CD4-positive, alpha-beta T cell treated with Interleukin-2 at 100 ng/mL for 4 hours (primary cell): Measurements from ENCODE around the gene MLEC.
A peak's percentile ranks its signal among the peaks of the same experiment; 100 is the strongest.
"Not testable (repeated sequence)": the region's sequence is repeated elsewhere in the genome, so short reads cannot be mapped to it uniquely, and the experiment has no call there.

Experiments
- DNase-seq: peaks from one replicate; pipeline ENCODE4 v3.0.0-alpha.2; 2020; ENCODE audit warnings: low spot score

The MLEC gene

GRCh38 chr12:120721866-120722265, 34.9 kb downstream of the MLEC start:
- DNase-seq: no peak

- no peak for DNase-seq
Measured at GRCh38 chr12:120722784-120723183, 35.8 kb downstream of the MLEC start.

DNA sequence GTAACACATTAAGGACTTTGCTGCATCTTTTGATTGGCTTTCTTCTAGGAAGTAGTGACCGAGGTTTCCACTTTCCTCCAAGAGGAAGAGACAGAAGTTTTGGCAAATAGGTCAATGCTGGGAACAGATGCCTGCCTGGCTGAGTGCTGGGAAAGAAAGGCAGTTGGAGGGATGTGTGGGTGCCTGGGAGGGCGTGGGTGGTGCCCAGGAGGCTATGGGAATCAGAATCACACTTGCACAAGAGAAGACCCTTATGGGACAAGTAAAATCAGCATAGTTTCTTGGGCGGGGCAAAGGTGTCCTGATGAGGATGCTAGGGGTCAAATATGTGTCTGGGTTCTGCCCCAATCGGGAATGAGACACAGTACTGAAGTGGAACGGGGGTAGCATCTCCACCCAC, 37.8 kb downstream of the MLEC start:
- DNase-seq: no peak

- no peak for DNase-seq
Measured at GRCh38 chr12:120725151-120725658, 38.3 kb downstream of the MLEC start.

DNA sequence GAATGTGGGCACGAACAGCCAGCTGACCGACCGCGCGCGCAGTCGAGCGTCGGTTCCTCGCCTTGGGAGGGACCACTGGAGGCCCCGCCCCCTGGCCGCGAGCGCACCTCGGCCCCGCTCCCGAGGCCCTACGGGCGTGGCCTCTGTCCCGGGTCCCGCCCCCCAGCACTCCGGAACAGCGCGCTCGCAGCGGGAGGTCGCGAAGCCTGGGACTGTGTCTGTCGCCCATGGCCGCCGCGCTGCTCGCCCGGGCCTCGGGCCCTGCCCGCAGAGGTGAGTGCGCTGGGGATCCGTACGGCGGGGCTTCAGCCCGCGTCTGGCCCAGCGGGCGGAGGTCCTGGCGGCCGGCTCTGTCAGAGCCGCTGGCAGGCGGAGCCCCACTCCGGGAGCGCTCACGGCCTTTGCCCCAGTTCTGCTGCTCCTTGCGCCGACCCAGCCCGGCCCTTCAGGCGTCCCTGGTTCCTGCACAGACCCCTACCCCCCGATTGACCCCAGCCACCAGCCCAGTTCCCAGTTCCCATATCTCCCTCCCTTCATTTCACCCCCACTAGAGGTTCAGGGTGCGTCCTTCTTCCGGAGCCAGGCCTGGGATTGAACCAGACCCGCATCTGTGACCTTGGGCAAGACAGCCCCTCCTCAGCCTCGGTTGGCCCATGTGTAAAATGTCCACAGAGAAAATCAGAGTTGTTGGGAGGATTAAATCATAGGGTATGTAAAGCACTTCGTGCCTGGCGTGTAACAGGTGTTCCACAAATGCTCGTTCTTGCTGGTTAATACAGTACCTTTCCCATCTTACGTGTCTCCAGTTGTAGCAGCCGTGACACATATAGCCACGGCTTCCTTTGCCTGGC, 38.9 kb downstream of the MLEC start, which contains the start of gene ACADS:
TSS of gene ACADS (plus strand) at position 168 of the 851 bp plus-strand sequence. CDS start at position 228, 60 bp downstream.
- DNase-seq: peak; percentile 86

- DNase-seq: no peak
Measured at GRCh38 chr12:120726510-120726793, 39.5 kb downstream of the MLEC start.

GRCh38 chr12:120726961-120727360, 40.0 kb downstream of the MLEC start:
- DNase-seq: no peak

DNA sequence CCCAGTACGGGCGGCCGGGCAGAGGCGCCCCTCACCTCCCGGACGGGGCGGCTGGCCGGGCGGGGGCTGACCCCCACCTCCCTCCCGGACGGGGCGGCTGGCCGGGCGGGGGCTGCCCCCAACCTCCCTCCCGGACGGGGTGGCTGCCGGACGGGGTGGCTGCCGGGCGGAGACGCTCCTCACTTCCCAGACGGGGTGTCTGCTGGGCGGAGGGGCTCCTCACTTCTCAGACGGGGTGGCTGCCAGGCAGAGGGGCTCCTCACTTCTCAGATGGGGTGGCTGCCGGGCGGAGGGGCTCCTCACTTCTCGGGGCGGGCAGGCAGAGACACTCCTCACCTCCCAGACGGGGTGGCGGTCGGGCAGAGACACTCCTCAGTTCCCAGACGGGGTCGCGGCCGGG, 45.2 kb downstream of the MLEC start:
- DNase-seq: not testable (repeated sequence)

DNA sequence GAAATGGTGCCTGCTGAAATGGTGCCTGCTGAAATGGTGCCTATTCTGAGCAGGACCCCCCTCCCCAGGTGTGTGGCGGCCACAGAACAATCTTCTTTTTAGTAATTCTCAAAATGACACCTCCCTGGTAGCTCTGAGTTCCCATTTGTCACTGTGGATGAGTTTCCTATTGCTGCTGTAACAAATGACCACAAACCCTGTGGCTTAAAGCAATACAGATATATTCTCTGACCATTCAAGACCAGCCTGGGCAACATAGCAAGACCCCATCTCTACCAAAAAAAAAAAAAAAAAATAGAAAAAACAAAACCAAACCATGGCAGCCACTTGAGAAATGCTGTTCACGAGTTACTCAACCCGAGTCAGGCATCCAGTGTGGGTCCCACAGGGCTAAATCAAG, 46.6 kb downstream of the MLEC start:
- no peak for DNase-seq

DNA sequence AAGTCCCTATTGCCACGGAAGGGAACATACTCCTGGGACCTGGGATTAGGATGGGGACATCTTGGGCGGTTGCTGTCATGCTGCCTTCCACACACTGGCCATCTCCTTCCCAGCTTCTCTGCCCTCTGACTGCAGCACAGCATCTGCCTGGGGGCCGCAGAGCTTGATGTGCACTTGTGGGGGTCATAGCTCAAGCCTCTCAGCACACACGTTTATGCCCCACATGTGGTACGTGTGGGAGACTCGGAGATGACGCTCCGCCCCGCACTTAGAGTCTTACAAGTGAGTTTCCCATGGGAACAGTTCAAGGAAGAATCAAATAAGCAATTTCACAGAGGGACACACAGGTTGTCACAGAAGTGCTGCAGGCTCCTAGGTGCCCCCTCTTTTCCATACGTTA, 47.3 kb downstream of the MLEC start:
- no peak for DNase-seq

DNA sequence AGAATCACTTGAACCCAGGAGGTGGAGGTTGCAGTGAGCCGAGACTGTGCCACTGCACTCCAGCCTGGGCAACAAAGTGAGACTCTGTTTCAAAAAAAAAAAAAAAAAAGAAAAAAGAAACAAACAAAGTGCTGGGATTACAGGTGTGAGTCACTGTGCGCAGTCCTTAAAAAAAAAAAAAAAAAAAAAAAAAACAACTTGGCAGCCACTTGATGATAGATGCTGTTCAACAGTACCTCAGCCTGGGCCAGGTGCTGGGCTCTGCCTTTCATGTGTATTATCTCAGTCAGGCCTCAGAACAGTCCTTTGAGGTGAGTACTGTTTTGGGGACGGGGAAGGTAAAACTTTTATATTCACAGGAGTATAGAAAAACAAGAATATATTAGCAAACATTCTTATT, 48.2 kb downstream of the MLEC start:
- no peak for DNase-seq

DNA sequence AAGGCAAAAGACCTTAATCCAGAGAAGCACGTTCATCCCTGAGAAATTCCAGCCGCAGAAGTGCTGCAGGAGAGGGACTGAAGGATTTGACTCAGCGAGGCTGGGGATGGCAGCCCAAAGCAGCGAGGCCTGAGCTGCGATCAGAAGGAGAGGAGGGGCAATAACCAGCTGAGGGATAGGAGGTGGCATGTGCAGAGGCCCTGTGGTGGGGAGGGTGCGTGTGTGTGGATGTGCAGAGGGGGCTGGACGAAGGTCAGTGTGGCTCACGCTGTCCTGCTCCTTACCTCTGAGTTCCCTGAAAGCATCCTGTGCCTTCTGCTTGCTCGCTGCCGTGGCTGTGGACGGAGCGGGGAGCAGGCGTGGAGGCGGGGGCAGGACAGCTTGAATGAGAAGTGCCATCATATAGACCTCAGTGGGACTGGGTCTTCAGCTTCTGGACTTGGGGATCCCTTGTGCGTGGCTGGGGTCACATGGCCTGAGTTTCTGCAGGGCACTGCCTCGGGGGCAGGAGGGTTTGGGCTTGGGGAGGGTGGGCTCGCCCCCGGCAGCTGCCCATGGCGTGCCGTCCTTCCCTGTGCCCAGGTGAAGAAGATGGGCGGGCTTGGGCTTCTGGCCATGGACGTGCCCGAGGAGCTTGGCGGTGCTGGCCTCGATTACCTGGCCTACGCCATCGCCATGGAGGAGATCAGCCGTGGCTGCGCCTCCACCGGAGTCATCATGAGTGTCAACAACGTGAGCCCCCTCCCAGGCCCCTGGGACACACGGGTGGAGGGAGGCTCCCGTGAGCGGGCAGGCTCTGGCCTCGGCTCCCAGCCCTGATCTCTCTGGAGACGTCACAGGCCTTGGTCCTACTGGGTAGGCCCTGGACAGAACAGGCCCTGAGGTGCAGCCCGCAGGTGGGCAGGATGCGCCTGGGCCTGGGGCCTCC, 49.7 kb downstream of the MLEC start:
- no peak for DNase-seq

DNA sequence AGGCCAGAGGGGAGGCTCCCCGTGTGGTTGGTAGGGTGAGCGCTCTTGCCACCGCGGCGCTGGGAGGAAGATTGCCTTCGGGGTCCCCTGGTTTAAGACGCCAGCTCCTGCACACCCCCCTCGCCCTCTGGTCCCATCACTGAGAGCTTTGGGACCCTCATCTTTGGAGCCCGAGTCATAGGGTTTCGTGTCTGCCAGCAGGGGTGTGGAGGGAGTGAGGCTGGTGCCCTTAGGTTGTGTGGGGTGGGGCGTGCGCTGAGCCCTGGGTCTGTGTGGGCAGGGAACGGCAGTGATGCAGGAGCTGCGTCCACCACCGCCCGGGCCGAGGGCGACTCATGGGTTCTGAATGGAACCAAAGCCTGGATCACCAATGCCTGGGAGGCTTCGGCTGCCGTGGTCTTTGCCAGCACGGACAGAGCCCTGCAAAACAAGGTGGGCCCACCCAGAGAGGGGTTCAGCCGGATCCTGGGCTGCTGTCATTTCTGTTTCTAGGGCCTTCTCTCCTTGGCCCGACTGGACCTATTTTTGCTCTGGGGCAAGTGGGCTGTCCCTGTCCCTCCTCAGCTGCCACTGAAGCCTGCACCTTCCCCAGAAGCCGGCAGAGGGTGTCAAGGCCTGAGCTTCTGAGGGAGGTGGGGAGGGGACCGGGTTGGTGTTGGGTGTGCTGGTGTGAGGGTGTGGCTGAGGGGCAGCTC, 50.8 kb downstream of the MLEC start:
- DNase-seq: no peak

DNA sequence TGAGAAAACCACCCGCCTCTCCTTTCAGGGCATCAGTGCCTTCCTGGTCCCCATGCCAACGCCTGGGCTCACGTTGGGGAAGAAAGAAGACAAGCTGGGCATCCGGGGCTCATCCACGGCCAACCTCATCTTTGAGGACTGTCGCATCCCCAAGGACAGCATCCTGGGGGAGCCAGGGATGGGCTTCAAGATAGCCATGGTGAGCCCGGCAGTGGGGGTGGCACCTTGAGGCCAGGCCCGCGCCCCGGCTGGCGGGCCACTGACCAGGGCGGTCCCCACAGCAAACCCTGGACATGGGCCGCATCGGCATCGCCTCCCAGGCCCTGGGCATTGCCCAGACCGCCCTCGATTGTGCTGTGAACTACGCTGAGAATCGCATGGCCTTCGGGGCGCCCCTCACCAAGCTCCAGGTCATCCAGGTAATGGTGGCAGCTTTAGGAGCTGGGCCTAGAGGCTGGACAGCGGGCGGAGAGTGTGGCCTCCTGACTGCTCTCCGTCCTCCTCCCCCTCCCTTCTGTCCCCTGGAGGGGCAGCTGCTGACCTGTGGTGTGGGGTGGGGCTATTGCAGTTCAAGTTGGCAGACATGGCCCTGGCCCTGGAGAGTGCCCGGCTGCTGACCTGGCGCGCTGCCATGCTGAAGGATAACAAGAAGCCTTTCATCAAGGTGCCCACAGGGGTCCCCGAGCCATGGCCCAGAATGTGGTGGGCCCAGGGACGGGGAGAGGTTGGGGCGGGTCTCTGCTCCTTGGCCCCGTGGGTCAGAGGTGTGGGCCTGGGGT, 51.5 kb downstream of the MLEC start:
- DNase-seq: no peak

- DNase-seq: no peak
Measured at GRCh38 chr12:120739031-120739762, 52.2 kb downstream of the MLEC start.

DNA sequence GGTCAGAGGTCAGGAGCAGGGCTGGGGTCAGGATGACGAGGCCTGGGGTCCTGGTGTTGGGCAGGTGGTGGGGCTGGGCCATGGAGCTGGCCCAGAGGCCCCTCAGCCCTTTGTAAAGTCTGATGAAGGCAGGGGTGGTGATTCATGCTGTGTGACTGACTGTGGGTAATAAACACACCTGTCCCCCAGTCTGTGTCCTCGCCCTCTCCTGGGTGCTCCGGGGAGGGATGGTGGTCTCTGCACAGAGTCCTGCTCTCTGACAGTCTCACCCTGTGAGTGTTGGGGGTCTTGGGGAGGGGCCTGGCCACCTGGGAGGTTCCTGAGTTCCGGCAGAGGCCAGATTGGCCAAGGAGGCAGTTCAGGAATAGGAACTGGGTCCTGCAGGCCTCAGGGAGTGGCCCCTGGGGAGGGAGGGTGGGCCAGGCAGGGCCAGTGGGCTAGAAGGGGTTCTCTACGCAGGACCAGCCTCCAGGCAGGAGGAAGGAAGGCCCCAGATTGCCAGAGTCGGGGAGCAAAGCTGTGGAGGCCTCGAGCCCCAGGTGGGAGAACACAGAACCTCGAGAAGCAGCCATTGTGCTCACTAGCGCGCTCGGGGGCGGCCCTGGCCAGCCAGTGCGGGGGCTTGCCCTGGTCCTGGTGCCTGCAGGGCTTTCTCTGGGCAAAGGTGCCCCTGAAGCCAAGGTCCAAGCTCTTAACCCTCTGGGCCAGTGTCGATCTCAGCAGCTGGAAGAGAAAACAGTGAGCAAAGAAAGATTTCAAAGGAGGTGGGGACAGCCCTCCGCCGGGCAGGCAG, 53.1 kb downstream of the MLEC start:
- DNase-seq: no peak

DNA sequence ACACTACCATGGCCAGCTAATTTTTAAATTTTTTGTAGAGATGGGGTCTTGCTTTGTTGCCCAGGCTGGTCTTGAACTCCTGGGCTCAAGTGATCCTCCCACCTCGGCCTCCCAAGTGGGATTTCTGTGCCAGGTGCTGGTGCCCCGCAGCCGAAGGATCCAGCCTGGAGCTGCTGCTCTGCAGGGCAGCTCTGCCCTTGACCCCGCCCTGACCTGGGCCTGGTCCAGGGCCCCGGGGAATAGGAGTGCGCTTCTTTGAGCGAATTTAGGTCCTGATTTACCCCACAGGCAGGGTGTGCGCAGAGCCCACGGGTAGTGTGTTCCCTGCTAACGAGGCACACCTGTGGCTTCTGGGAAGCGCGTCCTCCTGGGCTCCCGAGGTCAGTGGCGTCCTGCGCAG, 53.9 kb downstream of the MLEC start:
- DNase-seq: no peak

GRCh38 chr12:120741476-120742421, 54.8 kb downstream of the MLEC start:
- DNase-seq: no peak
